Left lung (tissue), 10 donors: ENCODE data around the gene NT5M. TPM values are rescaled to one million over a fixed set of nuclear protein-coding genes. Genes with fewer than 3 reads are reported as not detected.
A peak's percentile ranks its signal among the peaks of the same experiment; 100 is the strongest.
"Not testable (repeated sequence)": the region's sequence is repeated elsewhere in the genome, so short reads cannot be mapped to it uniquely, and the experiment has no call there.

Source experiments
- ATAC-seq: fragments of 200-7000 bp; cut with Tn5 transposase; one replicate; pipeline ENCODE4 v1.9.1; 2020; ENCODE audit warnings: moderate library complexity
- DNase-seq, 4 donors: peaks; one replicate each; pipeline ENCODE4 v3.0.0-alpha.2; 2013 to 2020
- H3K27ac ChIP-seq, 2 donors: fragments of 200-600 bp; sonication (generic) in 1 of 2; one replicate each; pipeline versions ENCODE4 v1.5.0 to v1.8.0; 2020 to 2021
- H3K27me3 ChIP-seq, 2 donors: fragments of 200-600 bp; sonication (generic) in 1 of 2; one replicate each; pipeline versions ENCODE4 v1.5.0 to v1.8.0; 2020 to 2021
- H3K36me3 ChIP-seq, 2 donors: fragments of 200-600 bp; sonication (generic) in 1 of 2; one replicate each; pipeline versions ENCODE4 v1.5.0 to v1.8.0; 2020 to 2021
- H3K4me1 ChIP-seq, 2 donors: fragments of 200-600 bp; one replicate each; pipeline ENCODE4 v1.8.0; 2021
- H3K4me3 ChIP-seq, 2 donors: fragments of 200-600 bp; sonication (generic) in 1 of 2; one replicate each; pipeline versions ENCODE4 v1.5.0 to v1.8.0; 2020 to 2021; ENCODE audit warnings: mild to moderate bottlenecking in 1 of 2
- H3K9me3 ChIP-seq, 2 donors: fragments of 200-600 bp; sonication (generic) in 1 of 2; one replicate each; pipeline versions ENCODE4 v1.5.0 to v1.8.0; 2020 to 2021
- intact Hi-C, 2 donors: fragments of 100-400 bp; cut with DNase I; formaldehyde crosslinking; loops; one replicate each; pipeline versions ENCODE4 v1.11.2 to v1.14.2; 2022
- polyA plus RNA-seq, 6 donors: library from polyadenylated mRNA; unstranded; fragments of 120-200 nt; gene quantifications; one replicate each; pipeline ENCODE4 v1.2.1, GENCODE V29; 2013; ENCODE audit not compliant: insufficient read length in 6 of 6
- total RNA-seq, 2 donors: library from RNA; stranded (reverse); fragmentation: NEBNext Ultra II Directional; extraction: Animal tissue kit (Norgen Biotek cat#: 25700); gene quantifications; one replicate each; pipeline ENCODE4 v1.2.1, GENCODE V29; 2021
- TF ChIP-seq, protein P1 (sequence below), 2 donors: fragments of 200-600 bp; sonication (generic) in 1 of 2; IDR thresholded peaks; one replicate each; pipeline versions ENCODE4 v1.5.0 to v1.8.0; 2021; ENCODE audit warnings: antibody characterized with exemption in 2 of 2
- donor health status: DM: no; HTN: yes; CAD: no.
- donor health status: DM: no; HTN: no; CAD: no.

Gene NT5M
- total and polyA plus RNA-seq, 8 donors, result 1.5 to 5.4 (median 3.8) TPM

DNA sequence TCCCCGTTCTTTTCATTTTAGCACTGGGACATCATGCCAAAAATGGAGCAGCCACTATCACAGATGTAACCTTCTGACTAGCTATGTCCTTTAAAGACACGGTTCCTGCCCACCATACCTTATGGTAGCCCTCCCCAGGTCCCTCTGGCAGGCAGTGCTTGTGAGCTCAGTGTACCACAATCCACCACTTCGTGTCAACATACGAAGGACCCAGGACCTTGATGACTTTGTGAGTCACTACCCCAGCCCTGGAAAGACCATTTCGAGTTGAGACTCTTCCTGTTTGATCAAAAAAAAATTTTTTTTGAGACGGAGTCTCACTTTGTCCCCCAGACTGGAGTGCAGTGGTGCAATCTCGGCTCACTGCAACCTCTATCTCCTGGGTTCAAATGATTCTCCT is 45.2 kb upstream of the NT5M start:
- Histone ChIP-seq H3K36me3 (peaks cover 0 to 100% of the 10 kb centered on the region in 2 donors), H3K27me3 (no peaks in the 10 kb centered on the region), H3K27ac (no peak overlapping the region), H3K4me1 (no peaks in the 10 kb centered on the region), H3K9me3 (no peaks in the 10 kb centered on the region), H3K4me3 (no peak overlapping the region)
- DNase-seq, result no peak
- intact Hi-C loops, result no loop called here
- TF ChIP-seq, protein P1, sequence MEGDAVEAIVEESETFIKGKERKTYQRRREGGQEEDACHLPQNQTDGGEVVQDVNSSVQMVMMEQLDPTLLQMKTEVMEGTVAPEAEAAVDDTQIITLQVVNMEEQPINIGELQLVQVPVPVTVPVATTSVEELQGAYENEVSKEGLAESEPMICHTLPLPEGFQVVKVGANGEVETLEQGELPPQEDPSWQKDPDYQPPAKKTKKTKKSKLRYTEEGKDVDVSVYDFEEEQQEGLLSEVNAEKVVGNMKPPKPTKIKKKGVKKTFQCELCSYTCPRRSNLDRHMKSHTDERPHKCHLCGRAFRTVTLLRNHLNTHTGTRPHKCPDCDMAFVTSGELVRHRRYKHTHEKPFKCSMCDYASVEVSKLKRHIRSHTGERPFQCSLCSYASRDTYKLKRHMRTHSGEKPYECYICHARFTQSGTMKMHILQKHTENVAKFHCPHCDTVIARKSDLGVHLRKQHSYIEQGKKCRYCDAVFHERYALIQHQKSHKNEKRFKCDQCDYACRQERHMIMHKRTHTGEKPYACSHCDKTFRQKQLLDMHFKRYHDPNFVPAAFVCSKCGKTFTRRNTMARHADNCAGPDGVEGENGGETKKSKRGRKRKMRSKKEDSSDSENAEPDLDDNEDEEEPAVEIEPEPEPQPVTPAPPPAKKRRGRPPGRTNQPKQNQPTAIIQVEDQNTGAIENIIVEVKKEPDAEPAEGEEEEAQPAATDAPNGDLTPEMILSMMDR (IDR thresholded peaks at IDR 0.05), result no peak
- no peak for ATAC-seq

DNA sequence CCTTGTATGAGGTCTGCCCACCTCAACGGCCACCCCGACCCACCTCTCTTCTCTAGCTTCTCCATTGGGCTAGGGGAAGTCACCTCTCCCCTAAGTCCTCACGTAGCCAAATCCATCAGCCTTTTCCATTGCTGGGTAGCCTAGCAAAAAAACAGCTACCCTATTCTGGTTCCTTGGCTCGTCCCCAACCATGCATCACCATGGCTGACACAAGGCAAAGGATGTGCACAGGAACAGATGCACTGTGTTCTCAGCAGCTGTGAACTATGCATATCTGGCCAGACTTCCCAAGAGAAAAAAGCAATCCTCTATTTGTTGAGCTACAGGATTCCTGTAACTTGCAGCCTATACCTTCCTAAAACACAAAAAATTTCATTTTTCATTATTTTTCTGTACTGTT is 44.2 kb upstream of the NT5M start:
- intact Hi-C loops, result no loop called here
- no peak overlapping the region for H3K27ac ChIP-seq
- ATAC-seq, result no peak
- H3K4me3 ChIP-seq, result no peak overlapping the region
- no peaks in the 10 kb centered on the region for H3K27me3 ChIP-seq
- H3K4me1 ChIP-seq, result no peaks in the 10 kb centered on the region
- no peaks in the 10 kb centered on the region for H3K9me3 ChIP-seq
- peaks cover 0 to 100% of the 10 kb centered on the region in 2 donors for H3K36me3 ChIP-seq
- TF ChIP-seq, protein P1 (IDR thresholded peaks at IDR 0.05), result no peak
- DNase-seq, result no peak

DNA sequence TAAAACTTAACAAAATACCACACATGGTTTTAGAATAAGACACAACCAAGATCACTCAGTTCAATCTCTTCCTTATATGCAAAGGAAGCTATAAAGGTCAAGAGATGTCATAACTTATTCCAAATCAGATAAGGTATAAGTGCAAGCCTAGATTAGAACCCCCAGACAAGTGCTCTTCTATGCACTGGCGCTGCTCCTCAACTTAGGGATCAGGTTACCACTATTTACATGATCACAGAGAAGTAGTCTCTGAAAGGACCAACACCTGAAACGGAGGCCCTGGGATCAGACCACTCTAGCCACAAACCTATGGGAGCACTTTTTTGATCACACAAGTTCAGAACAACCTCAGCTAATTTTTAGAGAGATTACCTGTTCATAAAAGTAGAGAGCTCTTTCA is 38.7 kb upstream of the NT5M start:
- Histone ChIP-seq H3K36me3 (peaks cover 3 to 98% of the 10 kb centered on the region in 2 donors), H3K4me3 (no peak overlapping the region), H3K9me3 (no peaks in the 10 kb centered on the region), H3K27ac (no peak overlapping the region), H3K4me1 (no peaks in the 10 kb centered on the region), H3K27me3 (no peaks in the 10 kb centered on the region)
- intact Hi-C loops, result no loop called here
- ATAC-seq (peak; percentile 94), DNase-seq (peak in 2 of 4 donors; percentile 31 to 41)
- TF ChIP-seq, protein P1 (IDR thresholded peaks at IDR 0.05), result no peak

DNA sequence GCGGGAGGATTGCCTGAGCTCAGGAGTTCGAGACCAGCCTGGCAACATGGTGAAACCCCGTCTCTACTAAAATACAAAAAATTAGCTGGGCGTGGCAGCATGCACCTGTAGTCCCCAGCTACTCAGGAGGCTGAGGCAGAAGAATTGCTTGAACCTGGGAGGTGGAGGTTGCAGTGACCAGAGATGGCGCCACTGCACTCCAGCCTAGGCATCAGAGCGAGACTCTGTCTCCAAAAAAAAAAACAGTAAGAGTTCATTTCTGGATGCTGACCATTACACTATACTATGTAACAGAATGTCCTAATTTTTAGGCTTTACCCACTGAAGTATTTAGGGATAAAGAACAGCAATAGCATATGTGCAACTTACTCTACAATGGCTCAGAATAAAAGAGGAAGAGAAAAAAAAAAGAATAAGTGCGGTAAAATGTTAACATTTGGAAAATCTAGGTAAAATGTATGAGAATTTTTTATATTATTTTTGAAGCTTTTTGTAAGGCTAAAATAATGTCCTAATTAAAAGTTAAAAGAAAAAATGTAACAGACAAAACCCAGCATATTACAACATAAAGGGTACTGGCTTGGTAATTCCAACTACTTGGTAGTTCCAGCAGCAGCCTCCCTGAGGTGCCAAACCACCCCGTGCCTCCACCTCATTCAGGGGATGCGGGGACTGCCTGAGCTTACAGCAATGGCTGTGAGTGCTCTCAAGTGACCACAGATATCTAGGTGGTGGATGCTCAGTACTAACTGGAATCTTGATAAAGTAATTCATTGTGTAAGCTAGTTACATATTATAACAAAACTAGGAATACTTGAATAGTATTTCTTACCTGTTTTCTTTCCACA is 33.0 kb upstream of the NT5M start:
- TF ChIP-seq, protein P1 (IDR thresholded peaks at IDR 0.05), result no peak
- ATAC-seq (no peak), DNase-seq (no peak)
- Histone ChIP-seq H3K4me1 (no peaks in the 10 kb centered on the region), H3K9me3 (no peaks in the 10 kb centered on the region), H3K4me3 (no peak overlapping the region), H3K36me3 (peaks cover 3 to 98% of the 10 kb centered on the region in 2 donors), H3K27ac (no peak overlapping the region), H3K27me3 (no peaks in the 10 kb centered on the region)
- intact Hi-C loops, result no loop called here

DNA sequence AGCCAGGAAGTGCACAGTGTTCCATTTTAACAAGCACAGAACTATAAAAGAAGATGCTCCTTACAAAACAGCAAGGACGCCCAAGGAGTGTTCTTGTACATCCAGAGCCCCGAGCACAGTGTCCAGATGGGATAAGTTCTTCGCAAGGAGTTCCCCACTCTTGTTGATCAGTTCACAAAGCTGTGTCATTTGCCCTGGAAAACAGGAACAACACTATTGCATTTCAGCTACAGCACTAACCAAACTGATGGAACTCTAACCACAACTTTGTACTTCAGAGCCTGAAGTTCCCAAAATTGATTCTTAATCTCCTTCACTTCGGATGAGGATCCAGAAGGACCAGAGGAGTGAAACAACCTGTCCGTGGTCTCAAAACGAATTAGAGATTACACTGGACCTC is 27.2 kb upstream of the NT5M start:
- Histone ChIP-seq H3K36me3 (peaks cover 0 to 49% of the 10 kb centered on the region in 2 donors), H3K27me3 (no peaks in the 10 kb centered on the region), H3K4me1 (peaks cover 20 to 49% of the 10 kb centered on the region in 2 donors), H3K27ac (peak overlapping the region in 1 of 2 donors; percentile 51), H3K4me3 (no peak overlapping the region), H3K9me3 (no peaks in the 10 kb centered on the region)
- DNase-seq (no peak), ATAC-seq (no peak)
- intact Hi-C loops, result no loop called here
- TF ChIP-seq, protein P1 (IDR thresholded peaks at IDR 0.05), result no peak

DNA sequence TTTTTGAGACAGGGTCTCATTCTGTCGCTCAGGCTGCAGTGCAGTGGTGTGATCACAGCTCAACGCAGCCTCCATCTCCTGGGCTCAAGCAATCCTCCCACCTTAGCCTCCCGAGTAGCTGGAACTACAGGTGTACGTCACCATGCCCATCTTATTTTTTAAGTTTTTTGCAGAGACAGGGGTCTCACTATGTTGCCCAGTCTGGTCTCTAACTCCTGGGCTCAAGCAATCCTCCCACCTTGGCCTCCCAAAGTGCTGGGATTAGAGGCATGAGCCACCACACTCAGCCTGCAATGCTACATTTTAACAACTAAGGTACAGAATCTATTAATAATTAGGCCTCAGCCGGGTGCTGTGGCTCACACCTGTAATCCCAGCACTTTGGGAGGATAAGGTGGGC is 25.7 kb upstream of the NT5M start:
- H3K27ac ChIP-seq, H3K4me3 ChIP-seq, intact Hi-C loops, DNase-seq, H3K9me3 ChIP-seq, ATAC-seq, H3K27me3 ChIP-seq: not testable (repeated sequence)
- Histone ChIP-seq H3K36me3 (peaks cover 0 to 36% of the 10 kb centered on the region in 2 donors), H3K4me1 (peaks cover 20 to 49% of the 10 kb centered on the region in 2 donors)
